Measurements from ENCODE around the gene BTBD7. TPM values are rescaled to one million over a fixed set of nuclear protein-coding genes. Genes with fewer than 3 reads are reported as not detected.

Gene BTBD7
- total RNA-seq, 1 donor from 2014 or later = 53.2 TPM

GRCh38 chr14:93295541-93296220 is 37.2 kb downstream of the BTBD7 start:
- Histone ChIP-seq H4K20me1 (ENCODE audit: insufficient read depth, low read length) (peaks cover 38% of the 10 kb centered on the region), H3K79me2 (ENCODE audit: insufficient read depth, low read length) (peaks cover 90% of the 10 kb centered on the region), H3K9ac (ENCODE audit: low read length) (no peak overlapping the region), H3K27ac (ENCODE audit: low read depth, low read length) (no peak overlapping the region), H3K4me2 (ENCODE audit: low read length) (no peak overlapping the region), H2AFZ (ENCODE audit: low read depth, low read length) (no peak overlapping the region), H3K4me1 (ENCODE audit: insufficient read depth, low read length) (no peaks in the 10 kb centered on the region), H3K27me3 (ENCODE audit: insufficient read depth, low read length) (no peaks in the 10 kb centered on the region), H3K36me3 (ENCODE audit: insufficient read depth, low read length) (peaks cover 3% of the 10 kb centered on the region), H3K9me3 (ENCODE audit: insufficient read depth, low read depth, low read length) (no peaks in the 10 kb centered on the region), H3K4me3 (ENCODE audit: insufficient read depth, low read depth, low read length) (no peak overlapping the region)
- Mint-ChIP-seq H3K4me1 (ENCODE audit: low read depth, unreplicated experiment) (peaks cover 17% of the 10 kb centered on the region), H3K27ac (ENCODE audit: unreplicated experiment) (no peak overlapping the region), H3K9me3 (ENCODE audit: unreplicated experiment) (no peaks in the 10 kb centered on the region), H3K36me3 (ENCODE audit: low read depth, unreplicated experiment) (peaks cover 8% of the 10 kb centered on the region), H3K4me3 (ENCODE audit: unreplicated experiment) (no peak overlapping the region), H3K27me3 (ENCODE audit: low read depth, unreplicated experiment) (no peaks in the 10 kb centered on the region)
- TF ChIP-seq EZH2 (IDR thresholded peaks at IDR 0.05; ENCODE audit: insufficient read depth, low read length) (no peak), CTCF (IDR thresholded peaks at IDR 0.05; ENCODE audit: insufficient read depth, low read depth, low read length) (no peak)
- FAIRE-seq (no peak), DNase-seq (ENCODE audit: low read depth) (no peak)

- Histone ChIP-seq H3K4me1 (ENCODE audit: insufficient read depth, low read length) (peaks cover 12% of the 10 kb centered on the region), H3K27me3 (ENCODE audit: insufficient read depth, low read length) (no peaks in the 10 kb centered on the region), H3K4me3 (ENCODE audit: insufficient read depth, low read depth, low read length) (no peak overlapping the region), H3K9me3 (ENCODE audit: insufficient read depth, low read depth, low read length) (no peaks in the 10 kb centered on the region), H2AFZ (ENCODE audit: low read depth, low read length) (no peak overlapping the region), H3K79me2 (ENCODE audit: insufficient read depth, low read length) (peaks cover 32% of the 10 kb centered on the region), H3K9ac (ENCODE audit: low read length) (peak overlapping the region; percentile 54), H3K4me2 (ENCODE audit: low read length) (peak overlapping the region; percentile 37), H3K27ac (ENCODE audit: low read depth, low read length) (peak overlapping the region; percentile 84), H3K36me3 (ENCODE audit: insufficient read depth, low read length) (no peaks in the 10 kb centered on the region), H4K20me1 (ENCODE audit: insufficient read depth, low read length) (peaks cover 7% of the 10 kb centered on the region)
- Mint-ChIP-seq H3K27me3 (ENCODE audit: low read depth, unreplicated experiment) (no peaks in the 10 kb centered on the region), H3K4me3 (ENCODE audit: unreplicated experiment) (no peak overlapping the region), H3K27ac (ENCODE audit: unreplicated experiment) (peak overlapping the region; percentile 91), H3K9me3 (ENCODE audit: unreplicated experiment) (no peaks in the 10 kb centered on the region), H3K36me3 (ENCODE audit: low read depth, unreplicated experiment) (peaks cover 2% of the 10 kb centered on the region), H3K4me1 (ENCODE audit: low read depth, unreplicated experiment) (peaks cover 32% of the 10 kb centered on the region)
- no peak for TF ChIP-seq CTCF (IDR thresholded peaks at IDR 0.05; ENCODE audit: insufficient read depth, low read depth, low read length)
- TF ChIP-seq EZH2 (IDR thresholded peaks at IDR 0.05; ENCODE audit: insufficient read depth, low read length) = no peak
- peak; percentile 84 for DNase-seq (ENCODE audit: low read depth)
- FAIRE-seq = peak; percentile 56
Observed at GRCh38 chr14:93286212-93286890, 46.5 kb downstream of the BTBD7 start.

GRCh38 chr14:93285044-93285443 is 47.8 kb downstream of the BTBD7 start:
- Histone ChIP-seq H3K4me3 (ENCODE audit: insufficient read depth, low read depth, low read length) (no peak overlapping the region), H3K27ac (ENCODE audit: low read depth, low read length) (no peak overlapping the region), H3K4me1 (ENCODE audit: insufficient read depth, low read length) (peaks cover 12% of the 10 kb centered on the region), H3K27me3 (ENCODE audit: insufficient read depth, low read length) (no peaks in the 10 kb centered on the region), H3K36me3 (ENCODE audit: insufficient read depth, low read length) (no peaks in the 10 kb centered on the region), H4K20me1 (ENCODE audit: insufficient read depth, low read length) (peaks cover 7% of the 10 kb centered on the region), H3K79me2 (ENCODE audit: insufficient read depth, low read length) (peaks cover 40% of the 10 kb centered on the region), H2AFZ (ENCODE audit: low read depth, low read length) (no peak overlapping the region), H3K4me2 (ENCODE audit: low read length) (no peak overlapping the region), H3K9me3 (ENCODE audit: insufficient read depth, low read depth, low read length) (no peaks in the 10 kb centered on the region), H3K9ac (ENCODE audit: low read length) (no peak overlapping the region)
- Mint-ChIP-seq H3K4me1 (ENCODE audit: low read depth, unreplicated experiment) (peaks cover 32% of the 10 kb centered on the region), H3K36me3 (ENCODE audit: low read depth, unreplicated experiment) (peaks cover 2% of the 10 kb centered on the region), H3K9me3 (ENCODE audit: unreplicated experiment) (no peaks in the 10 kb centered on the region), H3K27ac (ENCODE audit: unreplicated experiment) (peak overlapping the region; percentile 91), H3K27me3 (ENCODE audit: low read depth, unreplicated experiment) (no peaks in the 10 kb centered on the region), H3K4me3 (ENCODE audit: unreplicated experiment) (no peak overlapping the region)
- TF ChIP-seq CTCF (IDR thresholded peaks at IDR 0.05; ENCODE audit: insufficient read depth, low read depth, low read length) (no peak), EZH2 (IDR thresholded peaks at IDR 0.05; ENCODE audit: insufficient read depth, low read length) (no peak)
- FAIRE-seq = no peak
- DNase-seq (ENCODE audit: low read depth) = peak; percentile 45

All from astrocyte (in vitro differentiated cells and primary cell).